Spleen (tissue), 7 donors: ENCODE results near the gene ADGRD1.

ENCODE experiments used
- CTCF ChIP-seq, 11 experiments: fragments of 200-600 bp in 7 of 11; fragments of 450-650 bp in 4 of 11; sonication (generic) in 4 of 11; IDR thresholded peaks in 8 of 11; conservative IDR thresholded peaks in 3 of 11; 1 replicate in 7 of 11; 2 replicates in 4 of 11; pipeline versions ENCODE4 v1.4.0 to v1.8.0; 2016 to 2021; ENCODE audit warnings: antibody characterized with exemption in 11 of 11, inconsistent platforms in 4 of 11, mild to moderate bottlenecking in 1 of 11
- POLR2A ChIP-seq, 3 donors: fragments of 450-650 bp; IDR thresholded peaks; one replicate each; pipeline ENCODE4 v1.5.1; 2017; ENCODE audit warnings: antibody characterized with exemption in 3 of 3, mild to moderate bottlenecking in 1 of 3
- donor health status: DM: no; HTN: no; CAD: no; lungs with moderate emphysema.
- donor health status: DM: no; HTN: no; CAD: no.
- donor health status: DM: no; HTN: no; CAD: no.

GRCh38 chr12:131011165-131012079 is 57.7 kb downstream of the ADGRD1 start:
- TF ChIP-seq CTCF (IDR thresholded peaks at IDR 0.05 in 8 of 11, conservative IDR thresholded peaks at IDR 0.05 in 3 of 11) (no peak), POLR2A (IDR thresholded peaks at IDR 0.05) (no peak)
